ENCODE data around the gene SEMA3C.

SEMA3C gene

DNA sequence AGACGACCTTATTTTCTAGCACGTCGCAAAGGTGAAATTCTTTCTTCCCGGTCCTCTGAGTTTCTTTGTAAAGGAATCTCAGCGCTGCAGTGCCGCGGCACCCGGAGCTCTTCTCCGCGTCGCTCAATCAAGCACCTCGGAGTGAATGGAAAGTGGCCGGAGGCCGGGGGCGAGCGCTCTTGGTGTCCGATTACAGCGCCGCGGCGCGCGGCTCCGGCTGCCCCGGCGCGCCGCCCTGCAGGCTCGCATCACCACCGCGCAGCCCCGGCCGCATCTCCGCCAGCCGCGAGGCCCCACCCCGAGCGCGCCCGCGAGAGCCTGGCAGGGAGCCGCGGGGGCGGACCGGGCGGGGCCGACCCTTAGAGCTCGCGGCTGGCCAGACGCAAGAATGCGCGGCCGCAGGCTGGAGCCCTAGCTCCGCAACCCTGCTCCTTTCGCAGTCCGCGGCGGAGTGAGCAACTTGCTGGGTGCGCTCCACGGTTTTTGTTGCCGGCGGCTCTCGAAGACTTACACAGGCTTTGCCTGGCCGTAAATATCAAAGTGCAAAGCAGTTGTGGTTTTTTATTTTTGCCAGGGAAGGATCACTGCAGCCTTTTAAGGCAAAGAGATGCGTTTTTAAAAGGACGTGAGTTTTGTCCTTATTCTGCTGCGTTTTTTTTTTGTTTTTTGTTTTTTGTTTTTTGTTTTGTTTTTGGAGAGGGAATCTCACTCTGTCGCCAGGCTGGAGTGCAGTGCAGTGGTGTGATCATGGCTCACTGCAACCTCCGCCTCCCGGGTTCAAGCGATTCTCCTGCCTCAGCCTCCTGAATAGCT, at the start of gene SEMA3C:
SEMA3C (minus strand) TSS at position 143 of the 813 bp plus-strand sequence. CDS start 2,270 bp downstream, outside the sequence.
- Mint-ChIP-seq H3K36me3 (no peaks in the 10 kb centered on the region), H3K27me3 (peaks cover 9% of the 10 kb centered on the region), H3K9me3 (no peaks in the 10 kb centered on the region), H3K4me3 (no peak within 1 kb of the TSS), H3K27ac (no peak within 1 kb of the TSS), H3K4me1 (no peaks in the 10 kb centered on the region)
- ATAC-seq = peak; percentile 56

DNA sequence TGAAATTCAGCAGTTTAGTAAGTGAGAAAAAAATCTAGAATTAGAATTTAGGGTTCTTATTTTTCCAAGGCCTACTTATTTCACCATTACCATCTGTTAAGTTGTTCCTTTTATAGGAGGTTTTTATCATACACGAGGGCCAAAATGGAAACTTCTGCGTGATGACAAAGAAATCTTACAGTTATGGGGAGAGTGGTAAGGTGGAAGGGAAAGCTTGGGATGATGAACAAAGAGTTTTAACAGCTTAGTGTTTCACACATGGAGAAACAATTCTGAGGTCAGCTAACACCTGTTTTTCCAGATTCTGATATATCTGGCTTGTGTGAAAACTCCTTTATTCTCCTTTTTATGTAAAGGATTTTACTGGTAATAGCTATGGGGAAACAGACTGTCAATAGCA, 49.8 kb upstream of the SEMA3C start:
- H3K27ac Mint-ChIP-seq = no peak overlapping the region
- H3K9me3 Mint-ChIP-seq = peaks cover 4% of the 10 kb centered on the region
- no peaks in the 10 kb centered on the region for H3K4me1 Mint-ChIP-seq
- ATAC-seq = no peak
- no peak overlapping the region for H3K4me3 Mint-ChIP-seq
- H3K36me3 Mint-ChIP-seq = no peaks in the 10 kb centered on the region
- no peaks in the 10 kb centered on the region for H3K27me3 Mint-ChIP-seq

DNA sequence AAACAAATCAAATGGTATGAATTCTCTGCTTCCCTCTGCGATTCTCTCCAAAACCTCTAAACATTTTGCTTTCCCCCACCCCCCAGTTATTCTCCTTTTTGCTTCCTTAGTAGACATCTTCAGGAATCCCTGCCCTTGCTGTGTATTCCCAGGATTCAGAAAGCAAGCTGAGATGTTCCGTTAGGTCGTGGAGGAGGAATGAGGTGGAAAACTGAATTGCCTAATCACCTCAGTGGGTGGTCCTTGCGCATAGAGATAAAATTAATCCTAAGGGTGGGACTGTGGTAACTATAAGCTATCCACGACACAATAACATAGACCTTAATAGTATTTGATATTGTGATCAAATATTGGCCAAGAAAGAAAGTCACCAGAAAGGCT, 49.1 kb upstream of the SEMA3C start:
- ATAC-seq = no peak
- Mint-ChIP-seq H3K4me3 (no peak overlapping the region), H3K27me3 (no peaks in the 10 kb centered on the region), H3K9me3 (peaks cover 4% of the 10 kb centered on the region), H3K36me3 (no peaks in the 10 kb centered on the region), H3K27ac (no peak overlapping the region), H3K4me1 (no peaks in the 10 kb centered on the region)

DNA sequence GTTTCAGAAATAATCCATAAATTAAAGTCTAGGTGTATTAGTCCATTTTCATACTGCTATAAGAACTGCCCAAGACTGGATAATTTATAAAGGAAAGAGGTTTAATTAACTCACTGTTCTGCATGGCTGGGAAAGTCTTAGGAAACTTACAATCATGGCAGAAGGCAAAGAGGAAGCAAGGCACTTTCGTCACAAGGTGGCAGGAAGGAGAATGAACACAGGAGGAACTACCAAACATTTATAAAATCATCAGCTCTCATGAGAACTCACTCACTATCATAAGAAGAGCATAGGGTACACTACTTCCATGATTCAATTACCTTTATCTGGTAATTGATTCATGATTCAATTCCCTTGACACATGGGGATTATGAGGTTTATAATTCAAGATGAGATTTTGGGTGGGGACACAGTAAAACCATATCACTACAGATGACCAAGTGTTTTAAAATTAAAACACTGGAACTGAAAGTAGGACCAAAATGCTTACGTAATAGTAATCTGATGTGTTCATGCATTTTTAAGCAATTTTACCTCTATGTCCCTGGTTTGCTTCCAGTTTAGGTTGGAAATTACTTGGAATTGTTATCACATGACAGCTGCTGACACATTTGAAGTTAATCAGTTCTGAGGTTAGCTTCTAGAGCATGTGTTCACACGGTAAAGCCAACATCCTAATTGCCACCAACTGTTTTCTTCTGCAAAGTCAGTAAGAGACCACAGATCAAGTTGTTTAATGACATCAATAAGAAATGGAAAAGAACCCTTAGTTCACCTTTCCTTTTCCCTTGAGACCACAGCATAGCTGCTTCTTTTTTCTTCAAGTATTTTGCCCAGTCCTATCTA, 48.4 kb upstream of the SEMA3C start:
- no peaks in the 10 kb centered on the region for H3K27me3 Mint-ChIP-seq
- H3K9me3 Mint-ChIP-seq = peaks cover 4% of the 10 kb centered on the region
- H3K4me3 Mint-ChIP-seq = no peak overlapping the region
- no peaks in the 10 kb centered on the region for H3K4me1 Mint-ChIP-seq
- H3K36me3 Mint-ChIP-seq = no peaks in the 10 kb centered on the region
- H3K27ac Mint-ChIP-seq = no peak overlapping the region
- no peak for ATAC-seq

DNA sequence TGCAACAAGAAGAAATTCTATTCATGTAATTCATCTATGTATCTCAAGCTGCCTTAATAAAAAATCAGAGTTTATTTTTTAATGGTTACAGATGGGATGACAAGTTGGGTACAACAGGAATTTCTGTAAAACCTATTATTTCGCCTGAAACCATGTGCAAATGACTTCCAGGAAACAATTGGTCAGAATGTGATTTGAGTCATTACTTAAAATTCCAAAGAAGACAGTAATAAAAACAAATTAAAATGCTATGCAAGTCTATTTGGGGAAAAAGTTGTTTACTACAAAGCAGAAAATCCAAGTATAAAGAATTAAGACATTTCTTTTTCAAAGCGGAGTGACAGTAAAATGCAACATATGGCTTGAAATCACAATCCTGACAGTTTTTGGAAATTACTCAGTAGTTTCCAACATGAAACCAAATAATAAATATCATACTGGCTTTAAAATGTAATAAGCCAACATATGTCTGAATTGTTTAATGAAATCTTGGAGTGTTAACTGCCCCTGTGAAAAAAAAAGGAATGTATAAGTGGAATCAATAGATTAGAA, 41.5 kb upstream of the SEMA3C start:
- Mint-ChIP-seq H3K27ac (no peak overlapping the region), H3K27me3 (no peaks in the 10 kb centered on the region), H3K4me3 (no peak overlapping the region), H3K9me3 (peaks cover 2% of the 10 kb centered on the region), H3K36me3 (no peaks in the 10 kb centered on the region), H3K4me1 (no peaks in the 10 kb centered on the region)
- no peak for ATAC-seq

DNA sequence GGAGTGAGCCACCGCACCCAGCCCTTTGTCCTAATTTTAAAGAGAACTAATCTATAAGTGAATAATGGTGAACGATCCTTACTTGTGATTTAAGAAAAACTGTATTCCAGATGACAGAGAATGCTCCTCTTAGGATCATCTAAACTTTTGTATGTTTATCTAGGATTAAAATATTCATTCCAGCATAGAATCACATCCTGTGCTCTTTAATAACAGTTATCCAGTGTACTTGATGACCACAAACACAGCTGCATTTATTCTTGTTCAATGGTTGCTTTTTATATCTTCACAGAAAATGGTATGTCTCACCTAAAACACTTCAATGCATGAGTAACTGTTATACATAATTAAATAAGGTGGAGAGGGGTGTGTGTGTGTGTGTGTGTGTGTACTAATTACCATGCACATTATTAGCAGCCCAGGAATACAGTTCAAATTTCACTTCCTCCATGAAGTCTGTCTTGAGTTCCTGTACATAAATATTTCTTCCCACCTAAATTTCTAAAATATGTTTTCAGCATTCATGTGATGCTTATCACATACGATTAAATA, 38.5 kb upstream of the SEMA3C start:
- no peaks in the 10 kb centered on the region for H3K27me3 Mint-ChIP-seq
- peaks cover 2% of the 10 kb centered on the region for H3K9me3 Mint-ChIP-seq
- H3K36me3 Mint-ChIP-seq = no peaks in the 10 kb centered on the region
- no peak for ATAC-seq
- no peak overlapping the region for H3K27ac Mint-ChIP-seq
- H3K4me1 Mint-ChIP-seq = no peaks in the 10 kb centered on the region
- no peak overlapping the region for H3K4me3 Mint-ChIP-seq

DNA sequence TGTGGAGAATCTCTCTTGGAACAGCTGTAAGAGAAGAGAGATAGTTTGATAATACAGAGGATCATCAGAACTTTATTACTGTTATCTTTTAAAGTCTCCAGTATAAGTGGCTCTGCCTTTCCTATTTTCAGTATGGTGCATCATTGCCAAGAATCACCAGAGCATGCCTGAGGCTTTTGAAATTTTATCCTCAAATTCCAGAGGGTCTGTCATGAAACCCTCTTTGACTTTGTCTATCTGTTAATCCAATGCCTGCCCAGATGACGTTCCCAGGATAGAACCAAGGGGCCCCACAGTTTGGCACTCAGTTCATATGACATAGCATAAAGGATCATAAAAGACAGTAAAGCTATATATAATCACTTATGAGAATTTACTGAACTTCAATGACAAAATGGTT, 35.3 kb upstream of the SEMA3C start:
- no peaks in the 10 kb centered on the region for H3K4me1 Mint-ChIP-seq
- H3K27ac Mint-ChIP-seq = no peak overlapping the region
- H3K4me3 Mint-ChIP-seq = no peak overlapping the region
- ATAC-seq = no peak
- H3K36me3 Mint-ChIP-seq = no peaks in the 10 kb centered on the region
- H3K9me3 Mint-ChIP-seq = peaks cover 3% of the 10 kb centered on the region
- no peaks in the 10 kb centered on the region for H3K27me3 Mint-ChIP-seq

DNA sequence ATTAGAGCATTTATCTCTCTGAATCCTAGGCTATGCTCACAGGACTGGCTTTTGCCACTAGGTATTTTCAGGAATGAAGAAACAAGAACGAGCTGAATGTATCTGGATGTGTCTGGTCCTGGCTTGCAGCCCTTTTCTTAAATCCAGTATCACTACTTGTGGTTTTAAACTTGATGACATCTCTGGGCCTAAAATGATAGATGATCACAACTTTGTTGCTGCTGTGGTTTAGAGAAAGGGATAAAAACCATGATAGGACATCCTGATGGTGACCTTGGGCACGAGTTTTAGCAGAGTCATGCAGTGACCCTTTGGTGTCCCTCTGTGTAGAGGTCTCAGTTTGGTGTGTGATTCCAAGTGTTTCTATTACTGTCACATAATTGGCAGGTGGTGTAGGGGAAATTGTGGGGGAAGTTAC, 31.7 kb upstream of the SEMA3C start:
- ATAC-seq = no peak
- peaks cover 8% of the 10 kb centered on the region for H3K9me3 Mint-ChIP-seq
- H3K4me3 Mint-ChIP-seq = no peak overlapping the region
- H3K27me3 Mint-ChIP-seq = no peaks in the 10 kb centered on the region
- no peak overlapping the region for H3K27ac Mint-ChIP-seq
- H3K4me1 Mint-ChIP-seq = no peaks in the 10 kb centered on the region
- H3K36me3 Mint-ChIP-seq = no peaks in the 10 kb centered on the region

DNA sequence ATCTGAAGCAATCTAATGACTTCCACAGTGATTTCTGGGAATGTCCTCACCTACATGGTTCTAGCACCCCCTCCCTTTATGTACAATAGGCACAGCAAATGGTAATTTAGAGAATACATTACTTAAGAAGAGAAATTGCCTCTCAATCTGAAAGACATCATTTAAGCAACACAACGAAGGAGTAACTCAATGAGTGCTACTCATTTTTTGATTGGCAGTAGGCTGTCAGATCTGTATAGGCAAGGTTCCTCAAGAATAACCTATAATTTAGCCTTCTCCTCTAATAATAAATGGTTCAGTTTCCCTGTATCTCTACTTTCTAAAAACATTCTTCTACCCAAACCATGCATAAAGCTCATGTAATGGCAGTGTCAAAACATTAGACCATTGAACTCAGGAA, 30.6 kb upstream of the SEMA3C start:
- Mint-ChIP-seq H3K36me3 (no peaks in the 10 kb centered on the region), H3K4me1 (no peaks in the 10 kb centered on the region), H3K27ac (no peak overlapping the region), H3K27me3 (no peaks in the 10 kb centered on the region), H3K9me3 (peaks cover 12% of the 10 kb centered on the region), H3K4me3 (no peak overlapping the region)
- ATAC-seq = no peak

DNA sequence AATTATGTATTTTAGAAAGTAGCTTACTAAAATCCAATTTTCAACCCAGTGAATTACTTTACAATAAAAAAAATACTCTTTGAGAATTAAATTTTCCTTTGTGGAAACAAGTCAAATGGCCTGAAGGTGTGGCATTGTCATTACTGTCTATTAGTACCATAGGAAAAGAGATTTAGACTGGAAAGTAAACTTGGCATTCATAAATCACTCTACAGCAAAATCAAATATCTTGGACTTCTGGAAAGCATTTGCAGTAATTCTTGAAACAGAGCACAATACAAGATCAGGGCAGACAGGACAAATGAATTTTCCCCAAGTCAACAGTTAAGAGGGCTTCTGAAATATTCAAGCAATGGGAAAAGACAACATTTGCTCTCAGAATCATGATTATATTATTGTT, 28.0 kb upstream of the SEMA3C start:
- no peaks in the 10 kb centered on the region for H3K27me3 Mint-ChIP-seq
- H3K27ac Mint-ChIP-seq = no peak overlapping the region
- no peaks in the 10 kb centered on the region for H3K36me3 Mint-ChIP-seq
- no peak for ATAC-seq
- H3K9me3 Mint-ChIP-seq = peaks cover 13% of the 10 kb centered on the region
- H3K4me3 Mint-ChIP-seq = no peak overlapping the region
- H3K4me1 Mint-ChIP-seq = no peaks in the 10 kb centered on the region

DNA sequence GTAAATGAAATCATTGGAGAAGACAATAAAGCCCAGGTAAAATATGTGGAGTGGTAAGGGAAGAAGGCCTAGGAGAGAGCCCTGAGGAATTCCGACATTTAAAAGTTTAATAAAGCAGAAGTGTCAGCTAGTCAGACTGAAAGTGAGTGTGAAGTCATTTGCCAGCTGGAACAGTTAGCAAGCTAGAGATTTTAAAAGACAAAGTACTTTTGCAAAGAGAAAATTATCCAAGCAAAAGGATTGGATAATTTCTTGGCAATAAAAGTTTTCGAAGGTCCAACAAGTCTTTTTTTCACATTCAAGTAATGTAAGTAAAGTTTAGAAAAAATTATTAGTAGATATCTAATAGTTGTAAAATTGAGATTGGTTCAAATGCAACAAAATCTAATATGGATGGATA, 27.1 kb upstream of the SEMA3C start:
- Mint-ChIP-seq H3K27me3 (no peaks in the 10 kb centered on the region), H3K36me3 (no peaks in the 10 kb centered on the region), H3K27ac (no peak overlapping the region), H3K9me3 (peaks cover 12% of the 10 kb centered on the region), H3K4me1 (no peaks in the 10 kb centered on the region), H3K4me3 (no peak overlapping the region)
- no peak for ATAC-seq

DNA sequence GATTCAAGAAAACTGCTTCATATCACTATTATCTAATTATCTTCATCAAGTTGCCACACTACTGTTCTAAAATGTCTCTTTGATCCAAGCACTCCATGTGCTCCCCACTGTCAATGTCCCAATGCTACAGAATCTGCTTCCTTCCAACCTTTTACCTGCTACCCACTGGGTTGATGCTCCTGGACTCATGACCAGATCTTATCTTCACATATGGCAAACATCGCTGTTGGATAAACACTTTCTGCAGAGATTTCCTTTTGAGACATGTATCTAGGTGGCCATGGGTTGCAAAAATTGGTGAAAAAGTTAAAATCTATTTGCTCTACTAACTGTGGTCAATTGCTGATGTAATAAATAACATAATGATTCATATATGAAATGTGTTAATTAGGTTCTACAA, 24.5 kb upstream of the SEMA3C start:
- peaks cover 15% of the 10 kb centered on the region for H3K9me3 Mint-ChIP-seq
- no peaks in the 10 kb centered on the region for H3K27me3 Mint-ChIP-seq
- no peak overlapping the region for H3K4me3 Mint-ChIP-seq
- H3K4me1 Mint-ChIP-seq = no peaks in the 10 kb centered on the region
- no peaks in the 10 kb centered on the region for H3K36me3 Mint-ChIP-seq
- no peak for ATAC-seq
- H3K27ac Mint-ChIP-seq = no peak overlapping the region

DNA sequence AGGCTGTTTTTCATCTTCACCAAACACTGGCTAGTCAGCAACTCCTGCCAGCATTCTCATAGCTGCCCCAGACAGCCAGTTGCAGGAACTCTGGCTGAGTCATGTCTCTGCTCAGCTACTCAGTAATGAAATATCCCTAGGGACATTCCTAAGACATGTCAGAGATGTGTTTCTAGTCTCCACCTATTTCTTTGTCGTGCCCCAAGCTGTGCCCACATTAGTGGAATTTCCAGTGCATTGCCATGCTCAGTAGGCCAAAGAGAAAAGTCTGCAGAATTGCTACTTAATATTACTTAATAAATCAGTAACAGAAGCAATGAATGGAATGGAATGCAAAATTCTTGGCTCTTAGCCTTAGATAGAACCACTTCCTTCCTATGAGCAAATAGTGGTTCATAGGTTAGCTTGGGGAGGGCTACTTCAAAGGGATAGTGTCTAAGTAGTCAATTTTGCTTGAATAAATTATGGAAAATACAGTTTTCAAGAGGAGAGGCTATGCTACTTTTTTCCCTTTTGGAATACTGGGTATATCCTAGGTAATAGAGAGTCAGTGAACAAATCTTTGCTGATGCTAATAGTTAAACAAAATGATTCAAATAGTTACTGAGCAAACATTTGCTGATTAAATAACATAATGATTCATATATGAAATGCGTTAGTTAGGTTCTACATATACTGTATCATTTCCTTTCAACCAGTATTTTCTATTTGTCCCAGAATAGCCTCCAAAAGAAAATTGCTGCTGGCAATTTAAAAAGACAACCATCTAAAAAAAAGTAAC, 23.6 kb upstream of the SEMA3C start:
- ATAC-seq = no peak
- Mint-ChIP-seq H3K36me3 (no peaks in the 10 kb centered on the region), H3K4me3 (no peak overlapping the region), H3K9me3 (peaks cover 14% of the 10 kb centered on the region), H3K27me3 (no peaks in the 10 kb centered on the region), H3K4me1 (no peaks in the 10 kb centered on the region), H3K27ac (no peak overlapping the region)

DNA sequence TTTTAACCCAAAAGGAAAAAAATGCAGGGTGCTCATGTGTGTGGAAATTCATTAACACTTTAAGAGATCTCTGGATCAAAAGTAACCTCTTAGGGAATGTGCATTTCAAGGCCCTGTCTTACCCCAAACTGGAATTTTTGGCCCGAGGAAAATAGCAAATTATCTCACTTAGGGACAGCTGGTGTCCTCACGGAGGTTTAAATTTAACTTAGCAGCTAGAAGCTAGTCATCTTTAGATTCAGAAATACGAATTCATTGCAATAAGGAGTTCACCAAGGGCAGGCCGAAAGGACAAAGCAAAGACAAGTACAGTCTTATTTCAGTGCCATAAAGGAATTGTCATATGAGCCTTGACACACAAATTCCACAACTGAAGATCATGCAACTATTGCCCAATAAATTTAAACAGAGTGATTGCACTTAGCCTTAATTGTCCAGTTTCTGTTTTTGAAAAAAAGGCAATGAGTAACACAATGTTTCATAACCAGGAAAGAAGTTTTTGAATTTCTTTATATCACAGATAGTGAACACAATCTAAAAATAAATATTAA, 22.4 kb upstream of the SEMA3C start:
- no peak overlapping the region for H3K4me3 Mint-ChIP-seq
- H3K9me3 Mint-ChIP-seq = peaks cover 15% of the 10 kb centered on the region
- no peaks in the 10 kb centered on the region for H3K27me3 Mint-ChIP-seq
- ATAC-seq = no peak
- no peaks in the 10 kb centered on the region for H3K36me3 Mint-ChIP-seq
- no peaks in the 10 kb centered on the region for H3K4me1 Mint-ChIP-seq
- H3K27ac Mint-ChIP-seq = no peak overlapping the region

Data from stimulated activated memory B cell treated with anti-CD40 and anti-IgM and Interleukin-4, amounts not matched to agents 10 μg/mL and 1 μg/mL and 100 μg/mL, for 72 hours (primary cell).